ENCODE results near the gene KRT6A. TPM values are rescaled to one million over a fixed set of nuclear protein-coding genes. Genes with fewer than 3 reads are reported as not detected.
"Not testable (repeated sequence)": the region's sequence is repeated elsewhere in the genome, so short reads cannot be mapped to it uniquely, and the experiment has no call there.

The KRT6A gene
- total and polyA plus RNA-seq, 2 experiments from 2014 or later, result 0.22 TPM; not detected in 1

- Histone ChIP-seq H3K4me1 (ENCODE audit: low read depth) (peaks cover 7% of the 10 kb centered on the region), H3K9me3 (ENCODE audit: low read depth) (no peaks in the 10 kb centered on the region)
These were observed 1.5 kb upstream of the KRT6A start for GRCh38 chr12:52494518-52494917.

GRCh38 chr12:52494100-52494499, 1.0 kb upstream of the KRT6A start:
- Histone ChIP-seq H3K27ac (no peak overlapping the region), H3K27me3 (peaks cover 3% of the 10 kb centered on the region), H3K4me3 (no peak overlapping the region), H3K9me3 (ENCODE audit: low read depth) (no peaks in the 10 kb centered on the region), H3K4me1 (ENCODE audit: low read depth) (peaks cover 7% of the 10 kb centered on the region), H3K36me3 (no peaks in the 10 kb centered on the region)
- no peak for TF ChIP-seq CTCF (IDR thresholded peaks at IDR 0.05; ENCODE audit: low read depth, low read length)
- no peak for DNase-seq (ENCODE audit: low read depth in 1 of 2, low spot score in 1 of 2)

More at GRCh38 chr12:52494518-52494917, 1.5 kb upstream of the KRT6A start:
- TF ChIP-seq CTCF (IDR thresholded peaks at IDR 0.05; ENCODE audit: low read depth, low read length), result no peak
- H3K4me3 ChIP-seq, result no peak overlapping the region
- H3K27me3 ChIP-seq, result peaks cover 3% of the 10 kb centered on the region
- DNase-seq (ENCODE audit: low read depth in 1 of 2, low spot score in 1 of 2), result peak in 1 of 2 donors; percentile 94
- H3K27ac ChIP-seq, result no peak overlapping the region
- no peaks in the 10 kb centered on the region for H3K36me3 ChIP-seq

GRCh38 chr12:52492405-52492804, 652 bp downstream of the KRT6A start:
- not testable (repeated sequence) for H3K9me3 ChIP-seq (ENCODE audit: low read depth); H3K36me3 ChIP-seq; DNase-seq (ENCODE audit: low read depth in 1 of 2, low spot score in 1 of 2); H3K4me1 ChIP-seq (ENCODE audit: low read depth); H3K27me3 ChIP-seq; H3K27ac ChIP-seq; H3K4me3 ChIP-seq

- not testable (repeated sequence) for DNase-seq (ENCODE audit: low read depth in 1 of 2, low spot score in 1 of 2); H3K27me3 ChIP-seq; H3K9me3 ChIP-seq (ENCODE audit: low read depth)
These were observed 1.6 kb downstream of the KRT6A start for GRCh38 chr12:52491495-52491894.

GRCh38 chr12:52488736-52489135, 4.3 kb downstream of the KRT6A start:
- no peak for DNase-seq (ENCODE audit: low read depth in 1 of 2, low spot score in 1 of 2)
- no peaks in the 10 kb centered on the region for H3K9me3 ChIP-seq (ENCODE audit: low read depth)
- H3K4me1 ChIP-seq (ENCODE audit: low read depth), result no peaks in the 10 kb centered on the region
- TF ChIP-seq CTCF (IDR thresholded peaks at IDR 0.05; ENCODE audit: low read depth, low read length), result no peak
- H3K36me3 ChIP-seq, result no peaks in the 10 kb centered on the region
- peaks cover 3% of the 10 kb centered on the region for H3K27me3 ChIP-seq
- H3K4me3 ChIP-seq, result no peak overlapping the region
- H3K27ac ChIP-seq, result no peak overlapping the region

More at GRCh38 chr12:52491495-52491894, 1.6 kb downstream of the KRT6A start:
- H3K4me3 ChIP-seq; H3K36me3 ChIP-seq; H3K27ac ChIP-seq; H3K4me1 ChIP-seq (ENCODE audit: low read depth): not testable (repeated sequence)

- not testable (repeated sequence) for H3K27me3 ChIP-seq; H3K4me1 ChIP-seq (ENCODE audit: low read depth); H3K4me3 ChIP-seq; H3K9me3 ChIP-seq (ENCODE audit: low read depth); DNase-seq (ENCODE audit: low read depth in 1 of 2, low spot score in 1 of 2); H3K36me3 ChIP-seq; H3K27ac ChIP-seq
These were observed 5.2 kb downstream of the KRT6A start for GRCh38 chr12:52487744-52488443.

- no peak for DNase-seq (ENCODE audit: low read depth in 1 of 2, low spot score in 1 of 2)
- H3K27ac ChIP-seq, result no peak overlapping the region
- no peaks in the 10 kb centered on the region for H3K9me3 ChIP-seq (ENCODE audit: low read depth)
- no peaks in the 10 kb centered on the region for H3K36me3 ChIP-seq
- H3K4me3 ChIP-seq, result no peak overlapping the region
- H3K27me3 ChIP-seq, result peaks cover 3% of the 10 kb centered on the region
- no peak for TF ChIP-seq CTCF (IDR thresholded peaks at IDR 0.05; ENCODE audit: low read depth, low read length)
- H3K4me1 ChIP-seq (ENCODE audit: low read depth), result no peaks in the 10 kb centered on the region
These were observed 5.8 kb downstream of the KRT6A start for GRCh38 chr12:52487211-52487610.

Data from cardiac muscle cell (in vitro differentiated cells and primary cell).